AG04449 (cell line): Measurements from ENCODE around the gene MYO19.
"Not testable (repeated sequence)": the region's sequence is repeated elsewhere in the genome, so short reads cannot be mapped to it uniquely, and the experiment has no call there.

Experiments
- CTCF ChIA-PET: fragments of 350-600 bp; formaldehyde crosslinking; extraction: SDS; loops from one replicate; lab custom pipeline; 2021; ENCODE audit warnings: antibody characterized with exemption; lab: Yijun Ruan, JAX
- POLR2A ChIA-PET: fragments of 400-600, 350-600 bp; formaldehyde crosslinking; extraction: SDS; loops from one replicate; lab custom pipeline; 2020; ENCODE audit warnings: antibody characterized with exemption, inconsistent platforms; lab: Yijun Ruan, JAX
- DNase-seq: peaks from one replicate; pipeline ENCODE4 v3.0.0-alpha.2; 2010; ENCODE audit warnings: low read depth, low spot score
- H3K4me3 ChIP-seq: 2 replicates; pipeline ENCODE4 v1.5.1; 2011; ENCODE audit warnings: low read depth, mild to moderate bottlenecking, control low read depth, low read length
- TF ChIP-seq, protein P1 (sequence below): IDR thresholded peaks from one replicate; pipeline ENCODE4 v1.5.1; 2011; ENCODE audit warnings: mild to moderate bottlenecking, moderate library complexity, low read length, control low read depth, inconsistent platforms; ENCODE audit not compliant: insufficient read depth; ENCODE audit errors: missing control alignments

MYO19 gene

DNA sequence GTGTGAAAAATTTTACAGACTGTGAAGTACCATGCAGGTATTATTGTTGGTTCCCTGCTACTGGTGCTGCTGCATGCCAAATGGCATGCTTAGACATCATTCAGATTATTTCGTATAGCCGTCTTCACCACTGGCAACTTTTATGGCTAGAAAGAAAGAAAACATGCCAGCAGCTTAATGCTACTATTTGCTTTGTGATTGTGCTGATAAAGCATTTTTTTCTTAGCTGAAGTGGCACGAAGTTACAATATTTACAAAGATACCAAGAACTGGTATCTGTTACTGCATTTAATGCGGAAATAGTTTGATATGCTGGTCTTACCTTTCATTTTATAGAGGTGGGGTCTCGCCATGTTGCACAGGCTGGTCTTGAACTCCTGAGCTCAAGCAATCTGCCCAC lies 40.0 kb downstream of the MYO19 start:
- TF ChIP-seq, protein P1, sequence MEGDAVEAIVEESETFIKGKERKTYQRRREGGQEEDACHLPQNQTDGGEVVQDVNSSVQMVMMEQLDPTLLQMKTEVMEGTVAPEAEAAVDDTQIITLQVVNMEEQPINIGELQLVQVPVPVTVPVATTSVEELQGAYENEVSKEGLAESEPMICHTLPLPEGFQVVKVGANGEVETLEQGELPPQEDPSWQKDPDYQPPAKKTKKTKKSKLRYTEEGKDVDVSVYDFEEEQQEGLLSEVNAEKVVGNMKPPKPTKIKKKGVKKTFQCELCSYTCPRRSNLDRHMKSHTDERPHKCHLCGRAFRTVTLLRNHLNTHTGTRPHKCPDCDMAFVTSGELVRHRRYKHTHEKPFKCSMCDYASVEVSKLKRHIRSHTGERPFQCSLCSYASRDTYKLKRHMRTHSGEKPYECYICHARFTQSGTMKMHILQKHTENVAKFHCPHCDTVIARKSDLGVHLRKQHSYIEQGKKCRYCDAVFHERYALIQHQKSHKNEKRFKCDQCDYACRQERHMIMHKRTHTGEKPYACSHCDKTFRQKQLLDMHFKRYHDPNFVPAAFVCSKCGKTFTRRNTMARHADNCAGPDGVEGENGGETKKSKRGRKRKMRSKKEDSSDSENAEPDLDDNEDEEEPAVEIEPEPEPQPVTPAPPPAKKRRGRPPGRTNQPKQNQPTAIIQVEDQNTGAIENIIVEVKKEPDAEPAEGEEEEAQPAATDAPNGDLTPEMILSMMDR = no peak
- DNase-seq = no peak
- H3K4me3 ChIP-seq = no peak overlapping the region
- POLR2A ChIA-PET = no interaction called here
- CTCF ChIA-PET = interaction anchor here (0.7 to 5.7 kb wide), 3 partner anchors 9 to 12 kb away, joined by 3 to 34 read pairs (median 4); no protein-coding TSS in a partner anchor

DNA sequence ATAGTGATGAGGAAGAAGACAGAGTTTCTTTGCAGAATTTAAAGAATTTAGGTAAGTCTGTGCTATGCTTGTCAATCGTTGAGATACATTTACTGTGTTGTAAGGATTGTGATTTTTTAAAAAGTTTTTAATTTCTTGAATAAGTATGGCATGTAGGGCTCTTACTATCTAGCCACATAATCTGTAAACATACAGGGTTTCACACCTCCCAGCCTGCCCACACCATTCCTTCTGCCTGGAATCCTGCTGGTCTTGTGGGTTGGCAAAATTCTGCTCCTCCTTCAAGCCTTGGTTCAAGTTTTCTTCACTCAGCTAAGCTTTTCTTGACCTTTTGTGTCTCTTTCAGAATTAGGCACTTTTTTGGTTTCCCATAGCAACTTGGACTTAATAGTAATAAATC lies 40.7 kb downstream of the MYO19 start:
- H3K4me3 ChIP-seq = no peak overlapping the region
- TF ChIP-seq, protein P1 = no peak
- CTCF ChIA-PET = interaction anchor here (5.7 kb wide), 1 partner anchor 11 kb away, joined by 34 read pairs; no protein-coding TSS in a partner anchor
- POLR2A ChIA-PET = no interaction called here
- DNase-seq = no peak

DNA sequence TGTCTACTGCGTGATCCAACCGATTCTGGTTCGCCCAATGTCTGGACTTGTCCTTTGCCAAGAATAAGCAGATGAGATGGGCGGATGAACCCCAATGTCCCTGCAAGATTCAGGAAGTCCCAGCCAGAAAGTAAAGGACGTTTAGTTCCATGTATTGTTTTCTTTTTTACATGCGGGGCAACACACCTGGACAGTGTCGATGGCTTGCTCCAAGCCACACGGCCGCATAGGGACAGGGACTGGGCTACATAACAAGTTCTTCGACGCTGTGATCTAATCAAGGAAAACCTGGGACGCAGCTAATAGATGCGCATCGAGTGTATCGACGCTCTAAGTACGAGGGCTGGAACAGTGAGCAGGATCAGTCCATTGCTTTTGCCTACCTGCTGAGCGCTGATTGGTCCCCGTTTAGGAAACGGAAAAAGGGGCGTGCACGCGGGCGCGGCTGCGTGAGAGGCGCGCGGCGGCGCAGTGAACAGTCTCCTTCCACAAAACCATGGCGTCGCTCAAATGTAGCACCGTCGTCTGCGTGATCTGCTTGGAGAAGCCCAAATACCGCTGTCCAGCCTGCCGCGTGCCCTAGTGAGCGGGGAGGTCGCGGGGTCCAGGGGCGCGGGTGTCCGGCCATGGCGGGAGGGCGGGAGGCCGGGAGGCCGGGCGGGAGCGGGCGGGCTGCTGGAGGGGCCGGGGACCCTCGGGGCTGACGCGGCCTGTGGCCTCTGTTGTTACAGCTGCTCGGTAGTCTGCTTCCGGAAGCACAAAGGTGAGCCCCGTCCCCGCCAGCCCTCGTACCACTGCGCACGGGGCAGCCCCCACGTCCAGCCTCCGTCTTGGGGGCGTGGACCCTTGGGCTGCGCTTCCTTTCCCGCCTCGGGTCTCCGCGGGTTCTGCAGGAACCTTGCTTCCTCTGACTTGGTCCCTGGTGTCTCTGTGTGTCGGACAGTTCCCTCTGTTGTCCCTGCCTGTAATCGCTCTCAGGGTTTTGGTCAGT lies 48.2 kb downstream of the MYO19 start, which contains the start of gene ZNHIT3:
Gene ZNHIT3, plus strand, starts transcription at position 478 of the 991 bp plus-strand sequence. Its CDS starts 19 bp downstream, at position 497.
- H3K4me3 ChIP-seq = peak within 1 kb of the TSS; percentile 91
- POLR2A ChIA-PET = interaction anchor here (0.6 to 1.4 kb wide), 2 partner anchors 11 to 635 kb away, joined by 3 read pairs; no protein-coding TSS in a partner anchor
- peak; percentile 67 for DNase-seq
- TF ChIP-seq, protein P1 = no peak
- CTCF ChIA-PET = interaction anchor here (0.9 to 1.9 kb wide), 3 partner anchors 8 to 517 kb away, joined by 3 to 10 read pairs (median 5); no protein-coding TSS in a partner anchor

DNA sequence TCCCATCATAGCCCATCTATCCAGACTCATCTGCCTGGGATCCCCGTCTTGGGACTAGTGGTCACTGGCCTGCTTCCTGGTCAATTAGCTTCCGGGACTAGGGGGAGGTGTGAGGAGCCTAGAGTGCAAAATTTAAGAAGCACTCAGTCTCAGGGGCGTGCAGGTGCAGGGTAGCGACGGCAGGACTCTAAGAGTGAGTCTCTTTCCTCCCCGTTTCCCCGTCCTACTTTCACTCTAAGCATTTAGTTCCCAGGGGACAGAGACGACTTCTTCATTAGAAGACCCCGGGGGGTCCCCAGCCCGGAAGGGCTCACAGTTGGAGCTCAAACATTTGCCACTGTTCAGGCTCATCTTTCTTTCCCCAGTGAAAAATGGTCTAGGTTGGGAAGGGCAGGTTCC lies 48.9 kb downstream of the MYO19 start:
- no peak for DNase-seq
- POLR2A ChIA-PET = interaction anchor here (1.4 kb wide), 1 partner anchor 11 kb away, joined by 3 read pairs; no protein-coding TSS in a partner anchor
- CTCF ChIA-PET = interaction anchor here (0.9 to 1.9 kb wide), 3 partner anchors 9 to 516 kb away, joined by 3 to 10 read pairs (median 5); no protein-coding TSS in a partner anchor
- peak overlapping the region; percentile 91 for H3K4me3 ChIP-seq
- TF ChIP-seq, protein P1 = no peak

DNA sequence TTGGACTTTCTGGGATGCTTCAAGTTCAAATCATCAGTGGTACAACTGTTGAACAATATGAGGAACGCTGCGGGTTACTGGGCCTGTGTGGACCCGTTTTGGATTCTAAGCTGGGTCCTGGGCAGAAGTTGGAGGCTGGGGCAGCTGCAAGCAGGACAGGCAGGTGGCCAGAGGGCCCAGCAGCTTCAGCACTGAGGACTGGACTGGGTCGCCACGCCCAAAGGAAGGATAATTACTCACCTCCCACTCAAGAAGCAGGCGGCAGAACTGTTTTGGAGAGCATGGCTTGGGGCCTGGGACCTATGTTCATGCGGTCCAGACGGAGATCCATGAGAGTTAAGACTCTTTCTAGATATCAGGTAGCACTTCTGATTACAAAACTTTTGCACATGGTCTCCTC lies 49.6 kb downstream of the MYO19 start:
- no peak overlapping the region for H3K4me3 ChIP-seq
- DNase-seq = no peak
- CTCF ChIA-PET = interaction anchor here (1.9 kb wide), 1 partner anchor 9 kb away, joined by 10 read pairs; no protein-coding TSS in a partner anchor
- POLR2A ChIA-PET = no interaction called here
- TF ChIP-seq, protein P1 = no peak

DNA sequence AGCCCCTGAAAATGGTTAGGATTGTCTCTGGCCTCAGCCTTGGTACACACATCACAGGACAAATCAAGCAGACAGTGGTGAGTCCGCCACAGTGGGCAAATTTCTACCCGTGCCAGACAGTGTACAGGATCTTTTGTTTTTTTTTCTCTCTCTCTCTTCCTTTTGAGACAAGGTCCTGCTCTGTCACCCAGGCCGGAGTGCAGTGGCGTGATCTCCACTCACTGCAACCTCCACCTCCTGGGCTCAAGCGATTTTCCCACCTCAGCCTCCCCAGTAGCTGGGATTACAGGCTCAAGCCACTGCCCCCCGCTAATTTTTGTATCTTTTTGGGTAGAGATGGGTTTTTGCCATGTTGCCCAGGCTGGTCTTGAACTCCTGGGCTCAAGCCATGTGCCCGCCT lies 50.6 kb downstream of the MYO19 start:
- POLR2A ChIA-PET, DNase-seq, H3K4me3 ChIP-seq: not testable (repeated sequence)
- CTCF ChIA-PET = interaction anchor here (0.6 to 1.7 kb wide), 4 partner anchors 9 to 904 kb away, joined by 3 to 34 read pairs (median 4); no protein-coding TSS in a partner anchor
